Measurements from ENCODE around the gene CPLX1.

The CPLX1 gene

GRCh38 chr4:825971-826330 lies at the start of gene CPLX1:
CPLX1 (minus strand) TSS chr4:826129; CDS start chr4:824522, 1,607 bp downstream.
- DNase-seq (ENCODE audit: insufficient read length, low spot score) (no peak), FAIRE-seq (no peak)
- TF ChIP-seq POLR2A (IDR thresholded peaks at IDR 0.05; ENCODE audit: low read depth, low read length) = no peak

- TF ChIP-seq POLR2A (IDR thresholded peaks at IDR 0.05; ENCODE audit: low read depth, low read length) = no peak
Observed at GRCh38 chr4:874971-875817, 49.3 kb upstream of the CPLX1 start.

GRCh38 chr4:874056-874455 lies 48.1 kb upstream of the CPLX1 start:
- TF ChIP-seq POLR2A (IDR thresholded peaks at IDR 0.05; ENCODE audit: low read depth, low read length) = no peak
- DNase-seq (ENCODE audit: insufficient read length, low spot score) (no peak), FAIRE-seq (no peak)

More at GRCh38 chr4:874971-875817, 49.3 kb upstream of the CPLX1 start:
- FAIRE-seq (no peak), DNase-seq (ENCODE audit: insufficient read length, low spot score) (no peak)

- no peak for FAIRE-seq
- DNase-seq (ENCODE audit: insufficient read length, low spot score) = no peak
- TF ChIP-seq POLR2A (IDR thresholded peaks at IDR 0.05; ENCODE audit: low read depth, low read length) = no peak
Observed at GRCh38 chr4:872241-872981, 46.5 kb upstream of the CPLX1 start.

- FAIRE-seq = no peak
- TF ChIP-seq POLR2A (IDR thresholded peaks at IDR 0.05; ENCODE audit: low read depth, low read length) = no peak
- DNase-seq (ENCODE audit: insufficient read length, low spot score) = no peak
Observed at GRCh38 chr4:871484-871883, 45.6 kb upstream of the CPLX1 start.

- no peak for TF ChIP-seq POLR2A (IDR thresholded peaks at IDR 0.05; ENCODE audit: low read depth, low read length)
- DNase-seq (ENCODE audit: insufficient read length, low spot score) = no peak
- no peak for FAIRE-seq
Observed at GRCh38 chr4:870951-871350, 45.0 kb upstream of the CPLX1 start.

GRCh38 chr4:869776-870175 lies 43.8 kb upstream of the CPLX1 start:
- FAIRE-seq = no peak
- TF ChIP-seq POLR2A (IDR thresholded peaks at IDR 0.05; ENCODE audit: low read depth, low read length) = no peak
- no peak for DNase-seq (ENCODE audit: insufficient read length, low spot score)

- DNase-seq (ENCODE audit: insufficient read length, low spot score) (no peak), FAIRE-seq (no peak)
- TF ChIP-seq POLR2A (IDR thresholded peaks at IDR 0.05; ENCODE audit: low read depth, low read length) = no peak
Observed at GRCh38 chr4:868421-868820, 42.5 kb upstream of the CPLX1 start.

GRCh38 chr4:867526-868250 lies 41.8 kb upstream of the CPLX1 start:
- no peak for FAIRE-seq
- no peak for DNase-seq (ENCODE audit: insufficient read length, low spot score)
- TF ChIP-seq POLR2A (IDR thresholded peaks at IDR 0.05; ENCODE audit: low read depth, low read length) = no peak

GRCh38 chr4:866761-867390 lies 40.9 kb upstream of the CPLX1 start:
- TF ChIP-seq POLR2A (IDR thresholded peaks at IDR 0.05; ENCODE audit: low read depth, low read length) = no peak
- peak; percentile 63 for DNase-seq (ENCODE audit: insufficient read length, low spot score)
- FAIRE-seq = no peak

GRCh38 chr4:866068-866760 lies 40.3 kb upstream of the CPLX1 start:
- no peak for FAIRE-seq

GRCh38 chr4:865572-865971 lies 39.6 kb upstream of the CPLX1 start:
- FAIRE-seq = no peak
- no peak for TF ChIP-seq POLR2A (IDR thresholded peaks at IDR 0.05; ENCODE audit: low read depth, low read length)
- DNase-seq (ENCODE audit: insufficient read length, low spot score) = no peak

More at GRCh38 chr4:866068-866760, 40.3 kb upstream of the CPLX1 start:
- no peak for DNase-seq (ENCODE audit: insufficient read length, low spot score)
- TF ChIP-seq POLR2A (IDR thresholded peaks at IDR 0.05; ENCODE audit: low read depth, low read length) = no peak

- TF ChIP-seq POLR2A (IDR thresholded peaks at IDR 0.05; ENCODE audit: low read depth, low read length) = no peak
- no peak for FAIRE-seq
- no peak for DNase-seq (ENCODE audit: insufficient read length, low spot score)
Observed at GRCh38 chr4:865121-865465, 39.2 kb upstream of the CPLX1 start.

All from H54 (cell line).